HEK293 (cell line): ENCODE data around the gene GRIK2.

Experiments
- CTCF ChIA-PET: fragments of 350-600 bp; formaldehyde crosslinking; extraction: SDS; loops from one replicate; lab custom pipeline; 2021; ENCODE audit warnings: antibody characterized with exemption; lab: Yijun Ruan, JAX
- POLR2A ChIA-PET: fragments of 300-600 bp; formaldehyde crosslinking; extraction: SDS; loops from one replicate; lab custom pipeline; 2020; ENCODE audit warnings: antibody characterized with exemption, inconsistent platforms; lab: Yijun Ruan, JAX
- H3K27ac ChIP-seq: fragments of 200-500 bp; sonication (Bioruptor generic); 2 replicates; pipeline ENCODE4 v1.5.1; 2014; ENCODE audit warnings: low read depth, low read length, control low read depth, inconsistent platforms; ENCODE audit errors: extremely low read depth
- H3K36me3 ChIP-seq, 2 experiments: fragments of 200-500 bp in 1 of 2; sonication (Bioruptor generic) in 1 of 2; 1 replicate in 1 of 2; 2 replicates in 1 of 2; pipeline ENCODE4 v1.5.1; 2014 to 2017; ENCODE audit warnings: inconsistent platforms in 2 of 2, low read length in 2 of 2; ENCODE audit not compliant: control insufficient read depth in 2 of 2, insufficient read depth in 1 of 2
- H3K4me1 ChIP-seq: fragments of 200-500 bp; sonication (Bioruptor generic); 2 replicates; pipeline ENCODE4 v1.5.1; 2014; ENCODE audit warnings: mild to moderate bottlenecking, low read length, inconsistent platforms; ENCODE audit not compliant: control insufficient read depth, insufficient read depth
- H3K4me3 ChIP-seq: 2 replicates; pipeline ENCODE4 v1.5.1; 2011; ENCODE audit warnings: low read depth, mild to moderate bottlenecking, control low read depth, low read length, moderate library complexity
- H3K9me3 ChIP-seq: fragments of 200-500 bp; sonication (Bioruptor generic); 2 replicates; pipeline ENCODE4 v1.5.1; 2014; ENCODE audit warnings: low read depth, low read length, inconsistent platforms; ENCODE audit not compliant: control insufficient read depth, insufficient read depth
- BCL11B ChIP-seq: fragments of 450-650 bp; formaldehyde crosslinking; IDR thresholded peaks from 2 replicates; pipeline ENCODE4 v1.5.1; 2016; ENCODE audit warnings: low read depth, missing biosample characterization, missing genetic modification characterization
- EGR2 ChIP-seq: fragments of 450-650 bp; formaldehyde crosslinking; IDR thresholded peaks from 2 replicates; pipeline ENCODE4 v1.5.1; 2016; ENCODE audit warnings: low read depth, missing biosample characterization, missing genetic modification characterization
- GLIS2 ChIP-seq: fragments of 450-650 bp; formaldehyde crosslinking; IDR thresholded peaks from 2 replicates; pipeline ENCODE4 v1.5.1; 2016; ENCODE audit warnings: missing biosample characterization, missing genetic modification characterization
- MEIS1 ChIP-seq: sonication (generic); formaldehyde crosslinking; IDR thresholded peaks from 2 replicates; pipeline ENCODE4 v1.8.1; 2022; ENCODE audit warnings: missing genetic modification reagents, mild to moderate bottlenecking, borderline replicate concordance
- MZF1 ChIP-seq: fragments of 450-650 bp; formaldehyde crosslinking; IDR thresholded peaks from 2 replicates; pipeline ENCODE4 v1.5.1; 2017; ENCODE audit warnings: missing biosample characterization, missing genetic modification characterization, borderline replicate concordance
- OSR2 ChIP-seq: fragments of 450-650 bp; formaldehyde crosslinking; IDR thresholded peaks from 2 replicates; pipeline ENCODE4 v1.5.1; 2016; ENCODE audit warnings: missing biosample characterization, missing genetic modification characterization
- TCF7L2 ChIP-seq: IDR thresholded peaks from 2 replicates; pipeline ENCODE4 v1.6.1; 2011; ENCODE audit warnings: low read depth, mild to moderate bottlenecking, inconsistent platforms, low read length, moderate library complexity, borderline replicate concordance
- YY1 ChIP-seq: fragments of 450-650 bp; formaldehyde crosslinking; IDR thresholded peaks from 2 replicates; pipeline ENCODE4 v1.5.1; 2018; ENCODE audit warnings: missing biosample characterization, missing genetic modification characterization
- ZBTB21 ChIP-seq: fragments of 450-650 bp; formaldehyde crosslinking; IDR thresholded peaks from 2 replicates; pipeline ENCODE4 v1.5.1; 2017; ENCODE audit warnings: missing biosample characterization, missing genetic modification characterization
- ZBTB8A ChIP-seq: fragments of 450-650 bp; formaldehyde crosslinking; IDR thresholded peaks from 2 replicates; pipeline ENCODE4 v1.5.1; 2016; ENCODE audit warnings: missing biosample characterization, missing genetic modification characterization
- ZNF140 ChIP-seq: fragments of 450-650 bp; formaldehyde crosslinking; IDR thresholded peaks from 2 replicates; pipeline ENCODE4 v1.5.1; 2016; ENCODE audit warnings: missing biosample characterization, missing genetic modification characterization
- ZNF214 ChIP-seq: fragments of 450-650 bp; formaldehyde crosslinking; IDR thresholded peaks from 2 replicates; pipeline ENCODE4 v1.5.1; 2017; ENCODE audit warnings: missing biosample characterization, mild to moderate bottlenecking, missing genetic modification characterization, borderline replicate concordance
- ZNF24 ChIP-seq: fragments of 450-650 bp; formaldehyde crosslinking; IDR thresholded peaks from 2 replicates; pipeline ENCODE4 v1.5.1; 2016; ENCODE audit warnings: missing biosample characterization, missing genetic modification characterization
- ZNF274 ChIP-seq, 2 experiments: fragments of 200-500 bp in 1 of 2; fragments of 450-650 bp in 1 of 2; sonication (Bioruptor generic) in 1 of 2; formaldehyde crosslinking in 1 of 2; IDR thresholded peaks; 2 replicates each; pipeline versions ENCODE4 v1.5.1 to v1.6.1; 2014 to 2016; ENCODE audit warnings: borderline replicate concordance in 1 of 2, inconsistent platforms in 1 of 2, low read length in 1 of 2, missing biosample characterization in 1 of 2, missing genetic modification characterization in 1 of 2
- ZNF324 ChIP-seq: fragments of 450-650 bp; formaldehyde crosslinking; IDR thresholded peaks from 2 replicates; pipeline ENCODE4 v1.5.1; 2016; ENCODE audit warnings: missing biosample characterization, missing genetic modification characterization
- ZNF449 ChIP-seq: fragments of 450-650 bp; formaldehyde crosslinking; IDR thresholded peaks from 2 replicates; pipeline ENCODE4 v1.5.1; 2017; ENCODE audit warnings: missing biosample characterization, mild to moderate bottlenecking, missing genetic modification characterization, moderate library complexity
- ZNF501 ChIP-seq: fragments of 450-650 bp; formaldehyde crosslinking; IDR thresholded peaks from 2 replicates; pipeline ENCODE4 v1.5.1; 2016; ENCODE audit warnings: missing biosample characterization, missing genetic modification characterization
- ZNF654 ChIP-seq: fragments of 450-650 bp; formaldehyde crosslinking; IDR thresholded peaks from 2 replicates; pipeline ENCODE4 v1.5.1; 2016; ENCODE audit warnings: low read depth, missing biosample characterization, missing genetic modification characterization
- TF ChIP-seq, protein P1 (sequence below): fragments of 450-650 bp; formaldehyde crosslinking; IDR thresholded peaks from 2 replicates; pipeline ENCODE4 v1.5.1; 2016; ENCODE audit warnings: missing biosample characterization, missing genetic modification characterization
- TF ChIP-seq, protein P2 (sequence below): fragments of 450-650 bp; IDR thresholded peaks from 2 replicates; pipeline ENCODE4 v1.5.1; 2018; ENCODE audit warnings: missing biosample characterization, mild to moderate bottlenecking, missing genetic modification characterization

GRIK2 gene

GRCh38 chr6:101640131-101640530 is 246.6 kb downstream of the GRIK2 start:
- no peak overlapping the region for H3K4me3 ChIP-seq
- ChIA-PET POLR2A (no interaction called here), CTCF (no interaction called here)
- no peaks in the 10 kb centered on the region for H3K4me1 ChIP-seq
- TF ChIP-seq OSR2 (tag by site-specific recombination) = no peak
- no peak for TF ChIP-seq ZNF501 (tag by site-specific recombination)
- TF ChIP-seq ZNF324 (tag by site-specific recombination) = no peak
- no peak for TF ChIP-seq ZNF140 (tag by site-specific recombination)
- TF ChIP-seq YY1 = no peak
- no peaks in the 10 kb centered on the region for H3K36me3 ChIP-seq
- no peaks in the 10 kb centered on the region for H3K9me3 ChIP-seq
- no peak overlapping the region for H3K27ac ChIP-seq

- no peak overlapping the region for H3K27ac ChIP-seq
- H3K4me3 ChIP-seq = no peak overlapping the region
- CTCF ChIA-PET = no interaction called here
- no peaks in the 10 kb centered on the region for H3K9me3 ChIP-seq
- TF ChIP-seq BCL11B (tag by site-specific recombination) = no peak
- no peak for TF ChIP-seq ZNF24
- no peak for TF ChIP-seq ZBTB21
- TF ChIP-seq ZNF654 = no peak
- TF ChIP-seq ZNF214 (tag by site-specific recombination) = no peak
- TF ChIP-seq ZBTB8A (tag by site-specific recombination) = no peak
- TF ChIP-seq, protein P1, sequence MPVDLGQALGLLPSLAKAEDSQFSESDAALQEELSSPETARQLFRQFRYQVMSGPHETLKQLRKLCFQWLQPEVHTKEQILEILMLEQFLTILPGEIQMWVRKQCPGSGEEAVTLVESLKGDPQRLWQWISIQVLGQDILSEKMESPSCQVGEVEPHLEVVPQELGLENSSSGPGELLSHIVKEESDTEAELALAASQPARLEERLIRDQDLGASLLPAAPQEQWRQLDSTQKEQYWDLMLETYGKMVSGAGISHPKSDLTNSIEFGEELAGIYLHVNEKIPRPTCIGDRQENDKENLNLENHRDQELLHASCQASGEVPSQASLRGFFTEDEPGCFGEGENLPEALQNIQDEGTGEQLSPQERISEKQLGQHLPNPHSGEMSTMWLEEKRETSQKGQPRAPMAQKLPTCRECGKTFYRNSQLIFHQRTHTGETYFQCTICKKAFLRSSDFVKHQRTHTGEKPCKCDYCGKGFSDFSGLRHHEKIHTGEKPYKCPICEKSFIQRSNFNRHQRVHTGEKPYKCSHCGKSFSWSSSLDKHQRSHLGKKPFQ (tag by site-specific recombination) = no peak
- TF ChIP-seq, protein P2, sequence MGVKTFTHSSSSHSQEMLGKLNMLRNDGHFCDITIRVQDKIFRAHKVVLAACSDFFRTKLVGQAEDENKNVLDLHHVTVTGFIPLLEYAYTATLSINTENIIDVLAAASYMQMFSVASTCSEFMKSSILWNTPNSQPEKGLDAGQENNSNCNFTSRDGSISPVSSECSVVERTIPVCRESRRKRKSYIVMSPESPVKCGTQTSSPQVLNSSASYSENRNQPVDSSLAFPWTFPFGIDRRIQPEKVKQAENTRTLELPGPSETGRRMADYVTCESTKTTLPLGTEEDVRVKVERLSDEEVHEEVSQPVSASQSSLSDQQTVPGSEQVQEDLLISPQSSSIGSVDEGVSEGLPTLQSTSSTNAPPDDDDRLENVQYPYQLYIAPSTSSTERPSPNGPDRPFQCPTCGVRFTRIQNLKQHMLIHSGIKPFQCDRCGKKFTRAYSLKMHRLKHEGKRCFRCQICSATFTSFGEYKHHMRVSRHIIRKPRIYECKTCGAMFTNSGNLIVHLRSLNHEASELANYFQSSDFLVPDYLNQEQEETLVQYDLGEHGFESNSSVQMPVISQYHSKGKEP (tag by site-specific recombination) = no peak
- no peak for TF ChIP-seq ZNF449 (tag by site-specific recombination)
- TF ChIP-seq TCF7L2 = no peak
- TF ChIP-seq MZF1 (tag by site-specific recombination) = no peak
- TF ChIP-seq MEIS1 (CRISPR knock-in tag) = no peak
- no peak for TF ChIP-seq ZNF274 (IDR thresholded peaks at IDR 0.05; ENCODE audit: low read length)
- TF ChIP-seq ZNF274 (tag by site-specific recombination; IDR thresholded peaks at IDR 0.05; ENCODE audit: borderline replicate concordance) = no peak
- no peak for TF ChIP-seq GLIS2 (tag by site-specific recombination)
- no peak for TF ChIP-seq EGR2
- TF ChIP-seq, all 188 proteins: peak for 0
- POLR2A ChIA-PET = no interaction called here
- Histone ChIP-seq H3K36me3 (no peaks in the 10 kb centered on the region), H3K4me1 (no peaks in the 10 kb centered on the region)
Measured at GRCh38 chr6:101645770-101646169, 252.3 kb downstream of the GRIK2 start.
